Measurements from ENCODE around the gene GRIK4.

GRIK4 gene

GRCh38 chr11:120681434-120682331 is 170.1 kb downstream of the GRIK4 start:
- no peak for DNase-seq

GRCh38 chr11:120682332-120682649 is 170.7 kb downstream of the GRIK4 start:
- DNase-seq: no peak

- DNase-seq: no peak
These were observed 171.3 kb downstream of the GRIK4 start for GRCh38 chr11:120682866-120683265.

- DNase-seq: no peak
These were observed 175.0 kb downstream of the GRIK4 start for GRCh38 chr11:120686516-120686915.

GRCh38 chr11:120688163-120688562 is 176.6 kb downstream of the GRIK4 start:
- no peak for DNase-seq

GRCh38 chr11:120689596-120690275 is 178.2 kb downstream of the GRIK4 start:
- DNase-seq: no peak

- no peak for DNase-seq
These were observed 178.9 kb downstream of the GRIK4 start for GRCh38 chr11:120690406-120690805.

- no peak for DNase-seq
These were observed 183.2 kb downstream of the GRIK4 start for GRCh38 chr11:120694726-120695125.

GRCh38 chr11:120695426-120695825 is 183.9 kb downstream of the GRIK4 start:
- no peak for DNase-seq

GRCh38 chr11:120695939-120696338 is 184.4 kb downstream of the GRIK4 start:
- no peak for DNase-seq

- no peak for DNase-seq
These were observed 185.2 kb downstream of the GRIK4 start for GRCh38 chr11:120696597-120697218.

- DNase-seq: no peak
These were observed 187.4 kb downstream of the GRIK4 start for GRCh38 chr11:120698918-120699317.

- DNase-seq: no peak
These were observed 191.1 kb downstream of the GRIK4 start for GRCh38 chr11:120702656-120703055.

- DNase-seq: no peak
These were observed 192.0 kb downstream of the GRIK4 start for GRCh38 chr11:120703358-120704152.

GRCh38 chr11:120704256-120704750 is 192.8 kb downstream of the GRIK4 start:
- no peak for DNase-seq

- DNase-seq: no peak
These were observed 194.7 kb downstream of the GRIK4 start for GRCh38 chr11:120706257-120706656.

- DNase-seq: no peak
These were observed 195.6 kb downstream of the GRIK4 start for GRCh38 chr11:120707098-120707497.

- DNase-seq: no peak
These were observed 196.1 kb downstream of the GRIK4 start for GRCh38 chr11:120707663-120708062.

GRCh38 chr11:120708511-120709183 is 197.1 kb downstream of the GRIK4 start:
- no peak for DNase-seq

- no peak for DNase-seq
These were observed 198.3 kb downstream of the GRIK4 start for GRCh38 chr11:120709808-120710207.

GRCh38 chr11:120710354-120711131 is 199.0 kb downstream of the GRIK4 start:
- no peak for DNase-seq
